Prostate gland (tissue), 2 donors: Measurements from ENCODE around the gene APOL2.

ENCODE experiments used
- POLR2A ChIP-seq: fragments of 450-650 bp; IDR thresholded peaks from one replicate; pipeline ENCODE4 v1.6.1; 2016; ENCODE audit warnings: antibody characterized with exemption, mild to moderate bottlenecking
- TF ChIP-seq, protein P1 (sequence below), 4 experiments: fragments of 200-600 bp in 2 of 4; fragments of 450-650 bp in 2 of 4; sonication (generic) in 2 of 4; IDR thresholded peaks; 1 replicate in 3 of 4; 2 replicates in 1 of 4; pipeline ENCODE4 v1.5.1; 2016 to 2019; ENCODE audit warnings: antibody characterized with exemption in 4 of 4, mild to moderate bottlenecking in 2 of 4, moderate library complexity in 2 of 4

DNA sequence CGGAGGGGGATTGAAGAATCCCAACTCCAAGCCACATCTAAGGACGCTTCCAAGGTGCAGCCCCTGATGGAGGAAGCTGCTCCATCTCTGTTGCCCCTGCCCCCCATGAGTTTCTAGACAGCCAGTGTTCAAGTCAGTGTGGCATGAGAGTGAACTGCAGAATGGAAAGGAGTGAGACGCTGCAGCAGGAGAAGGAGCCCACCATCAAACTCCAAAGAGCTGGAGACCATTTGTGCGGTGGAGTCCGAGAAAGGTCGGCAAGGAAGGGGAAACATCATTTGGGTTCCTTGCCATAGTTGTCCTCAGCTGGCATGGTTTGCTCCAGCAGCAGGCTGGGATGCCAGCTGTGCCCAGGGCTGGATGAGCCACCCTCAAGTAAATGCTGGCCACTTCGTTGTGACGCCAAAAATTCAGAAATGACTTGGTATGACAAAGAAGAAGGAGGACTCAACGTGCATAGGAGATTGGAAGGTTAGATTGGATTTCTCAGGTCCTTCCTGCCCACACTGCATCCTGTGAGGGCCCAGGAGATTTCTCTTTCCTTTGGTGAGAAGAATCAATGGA lies 16.4 kb downstream of the APOL2 start:
- TF ChIP-seq, protein P1, sequence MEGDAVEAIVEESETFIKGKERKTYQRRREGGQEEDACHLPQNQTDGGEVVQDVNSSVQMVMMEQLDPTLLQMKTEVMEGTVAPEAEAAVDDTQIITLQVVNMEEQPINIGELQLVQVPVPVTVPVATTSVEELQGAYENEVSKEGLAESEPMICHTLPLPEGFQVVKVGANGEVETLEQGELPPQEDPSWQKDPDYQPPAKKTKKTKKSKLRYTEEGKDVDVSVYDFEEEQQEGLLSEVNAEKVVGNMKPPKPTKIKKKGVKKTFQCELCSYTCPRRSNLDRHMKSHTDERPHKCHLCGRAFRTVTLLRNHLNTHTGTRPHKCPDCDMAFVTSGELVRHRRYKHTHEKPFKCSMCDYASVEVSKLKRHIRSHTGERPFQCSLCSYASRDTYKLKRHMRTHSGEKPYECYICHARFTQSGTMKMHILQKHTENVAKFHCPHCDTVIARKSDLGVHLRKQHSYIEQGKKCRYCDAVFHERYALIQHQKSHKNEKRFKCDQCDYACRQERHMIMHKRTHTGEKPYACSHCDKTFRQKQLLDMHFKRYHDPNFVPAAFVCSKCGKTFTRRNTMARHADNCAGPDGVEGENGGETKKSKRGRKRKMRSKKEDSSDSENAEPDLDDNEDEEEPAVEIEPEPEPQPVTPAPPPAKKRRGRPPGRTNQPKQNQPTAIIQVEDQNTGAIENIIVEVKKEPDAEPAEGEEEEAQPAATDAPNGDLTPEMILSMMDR (IDR thresholded peaks at IDR 0.05) = no peak
- no peak for TF ChIP-seq POLR2A
